Stimulated activated CD8-positive, alpha-beta memory T cell treated with anti-CD3 and anti-CD28 coated beads, Interleukin-15, amount 100 ng/mL, for 1 hour (primary cell): ENCODE results near the gene PIK3R1.

Source experiments
- DNase-seq: peaks from one replicate; pipeline ENCODE4 v3.0.0-alpha.2; 2020; ENCODE audit warnings: low read depth

The PIK3R1 gene

GRCh38 chr5:68252673-68253623 lies 37.4 kb downstream of the PIK3R1 start:
- no peak for DNase-seq

- no peak for DNase-seq
These were observed 38.3 kb downstream of the PIK3R1 start for GRCh38 chr5:68253624-68254585.

- DNase-seq: no peak
These were observed 39.3 kb downstream of the PIK3R1 start for GRCh38 chr5:68254810-68255209.

- DNase-seq: no peak
These were observed 40.0 kb downstream of the PIK3R1 start for GRCh38 chr5:68255305-68256120.

- no peak for DNase-seq
These were observed 41.7 kb downstream of the PIK3R1 start for GRCh38 chr5:68257210-68257609.

GRCh38 chr5:68258531-68258930 lies 43.0 kb downstream of the PIK3R1 start:
- no peak for DNase-seq

- no peak for DNase-seq
These were observed 44.1 kb downstream of the PIK3R1 start for GRCh38 chr5:68259700-68260099.

- DNase-seq: no peak
These were observed 44.9 kb downstream of the PIK3R1 start for GRCh38 chr5:68260467-68260866.

GRCh38 chr5:68261169-68261568 lies 45.6 kb downstream of the PIK3R1 start:
- no peak for DNase-seq

GRCh38 chr5:68261569-68262065 lies 46.1 kb downstream of the PIK3R1 start:
- DNase-seq: no peak

- DNase-seq: no peak
These were observed 48.7 kb downstream of the PIK3R1 start for GRCh38 chr5:68264024-68264956.

- no peak for DNase-seq
These were observed 49.8 kb downstream of the PIK3R1 start for GRCh38 chr5:68265347-68265746.

- DNase-seq: no peak
These were observed 50.4 kb downstream of the PIK3R1 start for GRCh38 chr5:68265822-68266395.

GRCh38 chr5:68266457-68266856 lies 50.9 kb downstream of the PIK3R1 start:
- DNase-seq: no peak

GRCh38 chr5:68267066-68267465 lies 51.5 kb downstream of the PIK3R1 start:
- DNase-seq: no peak

- no peak for DNase-seq
These were observed 52.7 kb downstream of the PIK3R1 start for GRCh38 chr5:68268101-68268851.

GRCh38 chr5:68268852-68269130 lies 53.2 kb downstream of the PIK3R1 start:
- DNase-seq: no peak

GRCh38 chr5:68269820-68270219 lies 54.3 kb downstream of the PIK3R1 start:
- DNase-seq: no peak

- no peak for DNase-seq
These were observed 54.9 kb downstream of the PIK3R1 start for GRCh38 chr5:68270399-68270975.
